Ishikawa (cell line): ENCODE data around the gene KCNJ15.

ENCODE experiments used
- CEBPB ChIP-seq: IDR thresholded peaks from 2 replicates; pipeline ENCODE4 v1.6.1; 2012
- EGR1 ChIP-seq: IDR thresholded peaks from 2 replicates; pipeline ENCODE4 v1.6.1; 2012
- EP300 ChIP-seq: IDR thresholded peaks from 2 replicates; pipeline ENCODE4 v1.6.1; 2012; ENCODE audit warnings: borderline replicate concordance
- FOXM1 ChIP-seq: IDR thresholded peaks from 2 replicates; pipeline ENCODE4 v1.6.1; 2012; ENCODE audit warnings: low read depth, borderline replicate concordance
- MAX ChIP-seq: IDR thresholded peaks from 2 replicates; pipeline ENCODE4 v1.6.1; 2012
- NFIC ChIP-seq: IDR thresholded peaks from 2 replicates; pipeline ENCODE4 v1.6.1; 2012
- RAD21 ChIP-seq: IDR thresholded peaks from 2 replicates; pipeline ENCODE4 v1.6.1; 2012; ENCODE audit warnings: low read depth
- REST ChIP-seq: IDR thresholded peaks from 2 replicates; pipeline ENCODE4 v1.6.1; 2012; ENCODE audit warnings: low read depth, mild to moderate bottlenecking
- TAF1 ChIP-seq: IDR thresholded peaks from 2 replicates; pipeline ENCODE4 v1.6.1; 2012; ENCODE audit warnings: low read depth, mild to moderate bottlenecking
- TCF12 ChIP-seq: IDR thresholded peaks from 2 replicates; pipeline ENCODE4 v1.6.1; 2012; ENCODE audit warnings: low read depth
- TEAD4 ChIP-seq: IDR thresholded peaks from 2 replicates; pipeline ENCODE4 v1.6.1; 2012
- YY1 ChIP-seq: IDR thresholded peaks from 2 replicates; pipeline ENCODE4 v1.6.1; 2012; ENCODE audit warnings: low read depth
- ZBTB7A ChIP-seq: IDR thresholded peaks from 2 replicates; pipeline ENCODE4 v1.6.1; 2012; ENCODE audit warnings: low read depth

- no peak for TF ChIP-seq REST
- no peak for TF ChIP-seq NFIC
- no peak for TF ChIP-seq CEBPB
- no peak for TF ChIP-seq ZBTB7A
- no peak for TF ChIP-seq TAF1
- TF ChIP-seq EGR1 = no peak
- no peak for TF ChIP-seq EP300
- TF ChIP-seq YY1 = no peak
- no peak for TF ChIP-seq FOXM1
- no peak for TF ChIP-seq RAD21
- no peak for TF ChIP-seq MAX
- TF ChIP-seq TCF12 = no peak
- no peak for TF ChIP-seq TEAD4
Observed at GRCh38 chr21:38334866-38335265, 78.1 kb downstream of the KCNJ15 start.
